Activated effector memory CD4-positive, alpha-beta T cell treated with anti-CD3 and anti-CD28 coated beads, Interleukin-2, amount 50 U/mL, for 16 hours (primary cell): Measurements from ENCODE around the gene NTHL1.

ENCODE experiments used
- DNase-seq: peaks from one replicate; pipeline ENCODE4 v3.0.0-alpha.2; 2020

The NTHL1 gene

DNA sequence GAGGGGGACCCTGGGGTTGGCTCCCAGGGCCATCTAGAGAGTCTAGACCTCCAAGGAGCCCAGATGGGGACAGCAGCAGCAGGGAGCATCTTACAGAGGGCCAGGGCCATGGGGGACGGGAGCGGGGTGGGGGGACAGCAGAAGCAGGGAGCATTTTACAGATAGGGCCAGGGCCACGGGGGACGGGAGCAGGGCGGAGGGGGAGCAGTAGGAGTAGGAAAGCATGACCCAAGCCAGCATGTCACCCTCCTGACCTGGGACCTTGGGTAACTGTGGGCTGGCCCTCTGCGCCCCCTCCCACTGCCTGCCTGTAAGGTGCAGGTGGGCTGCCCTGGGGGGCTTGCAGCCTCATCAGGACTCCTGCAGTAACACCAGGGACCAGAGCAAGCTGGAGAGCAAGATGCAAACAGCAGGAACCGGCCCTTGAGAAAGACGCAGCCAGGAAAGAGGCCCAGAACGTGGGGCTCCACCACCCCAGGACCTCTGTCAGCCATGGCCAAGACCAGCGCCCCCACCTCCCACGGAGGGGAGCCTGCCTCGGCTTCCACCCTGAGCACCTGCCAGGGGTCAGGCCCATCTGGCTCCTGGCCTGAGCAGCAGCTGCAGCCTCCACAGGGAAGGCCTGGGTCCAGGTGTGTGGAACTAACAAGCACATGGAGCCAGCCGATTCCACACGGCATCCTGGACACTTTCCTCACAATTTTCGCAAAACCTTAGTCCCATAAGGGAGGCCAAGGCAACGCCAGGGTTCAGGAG, 40.4 kb downstream of the NTHL1 start:
- DNase-seq: no peak

DNA sequence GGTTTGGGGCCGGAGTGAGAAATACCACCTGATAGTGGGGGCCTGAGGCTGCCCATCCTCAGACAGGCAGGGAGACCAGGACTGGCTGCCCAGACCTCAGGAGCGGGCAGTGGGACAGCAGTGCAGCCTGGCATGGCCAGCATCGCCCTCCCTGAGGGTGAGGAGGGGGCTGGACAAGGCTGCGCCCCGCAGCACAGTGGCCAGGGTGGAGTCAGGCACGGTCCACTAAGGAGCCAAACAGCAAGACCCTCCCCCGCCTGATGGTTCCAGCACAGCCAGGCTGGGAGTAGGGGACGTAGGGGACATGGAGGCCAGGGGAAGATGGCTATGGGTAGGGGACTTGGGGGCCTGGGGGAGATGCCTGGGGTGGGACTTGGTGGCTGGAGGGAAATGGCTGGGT, 41.3 kb downstream of the NTHL1 start:
- no peak for DNase-seq

DNA sequence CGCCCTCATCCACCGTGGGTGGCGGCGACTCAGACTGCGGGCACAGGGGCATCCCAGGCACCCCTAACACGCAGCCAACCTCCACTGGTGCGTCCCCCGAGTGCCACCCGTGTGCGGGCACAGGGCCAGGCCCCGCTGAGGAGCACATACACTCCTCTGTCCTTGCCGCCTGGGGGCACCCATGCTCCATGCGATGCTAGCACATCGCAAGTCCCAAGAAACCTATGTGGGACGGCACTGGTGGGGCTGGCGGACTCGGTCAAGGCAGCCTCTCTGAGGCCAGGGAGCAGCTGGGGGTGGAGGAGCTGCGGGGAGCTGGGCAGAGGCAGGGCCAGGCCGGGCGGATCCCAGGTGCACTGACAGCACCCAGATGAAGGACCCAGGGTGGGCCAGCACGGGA, 42.0 kb downstream of the NTHL1 start:
- no peak for DNase-seq

DNA sequence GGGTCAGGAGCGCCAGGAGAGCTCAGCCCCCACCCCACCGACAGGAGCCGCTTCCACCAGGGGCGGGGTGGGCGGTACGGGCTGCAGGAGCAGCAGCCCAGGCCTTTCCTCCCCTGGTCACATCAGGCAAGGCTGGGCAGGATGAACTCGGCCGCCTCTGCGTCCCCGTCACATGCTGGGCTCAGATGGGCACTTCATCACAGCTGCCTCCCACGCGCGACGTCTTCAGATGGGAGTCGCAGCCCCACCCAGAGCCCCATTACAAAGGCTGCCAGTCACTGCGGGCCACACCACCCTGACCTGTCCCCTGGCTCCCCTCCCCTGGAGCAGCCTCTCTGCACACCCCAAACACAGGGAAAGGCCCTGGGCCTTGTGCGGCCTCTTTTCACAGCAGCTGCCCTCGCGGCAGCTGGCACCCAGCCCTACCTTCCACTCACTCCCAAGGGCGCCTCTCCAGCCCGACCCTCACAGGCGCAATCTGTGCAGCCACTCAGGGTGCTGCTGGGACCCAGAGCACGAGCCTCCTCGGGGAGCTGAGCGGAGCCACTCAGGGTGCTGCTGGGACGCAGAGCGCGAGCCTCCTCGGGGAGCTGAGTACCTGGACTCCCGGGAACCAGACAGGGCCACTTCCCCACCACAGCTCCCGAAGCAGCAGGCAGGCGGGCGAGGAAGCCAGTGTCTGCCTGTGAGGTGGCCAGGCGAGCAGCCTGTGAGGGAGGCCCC, 42.7 kb downstream of the NTHL1 start:
- DNase-seq: no peak

DNA sequence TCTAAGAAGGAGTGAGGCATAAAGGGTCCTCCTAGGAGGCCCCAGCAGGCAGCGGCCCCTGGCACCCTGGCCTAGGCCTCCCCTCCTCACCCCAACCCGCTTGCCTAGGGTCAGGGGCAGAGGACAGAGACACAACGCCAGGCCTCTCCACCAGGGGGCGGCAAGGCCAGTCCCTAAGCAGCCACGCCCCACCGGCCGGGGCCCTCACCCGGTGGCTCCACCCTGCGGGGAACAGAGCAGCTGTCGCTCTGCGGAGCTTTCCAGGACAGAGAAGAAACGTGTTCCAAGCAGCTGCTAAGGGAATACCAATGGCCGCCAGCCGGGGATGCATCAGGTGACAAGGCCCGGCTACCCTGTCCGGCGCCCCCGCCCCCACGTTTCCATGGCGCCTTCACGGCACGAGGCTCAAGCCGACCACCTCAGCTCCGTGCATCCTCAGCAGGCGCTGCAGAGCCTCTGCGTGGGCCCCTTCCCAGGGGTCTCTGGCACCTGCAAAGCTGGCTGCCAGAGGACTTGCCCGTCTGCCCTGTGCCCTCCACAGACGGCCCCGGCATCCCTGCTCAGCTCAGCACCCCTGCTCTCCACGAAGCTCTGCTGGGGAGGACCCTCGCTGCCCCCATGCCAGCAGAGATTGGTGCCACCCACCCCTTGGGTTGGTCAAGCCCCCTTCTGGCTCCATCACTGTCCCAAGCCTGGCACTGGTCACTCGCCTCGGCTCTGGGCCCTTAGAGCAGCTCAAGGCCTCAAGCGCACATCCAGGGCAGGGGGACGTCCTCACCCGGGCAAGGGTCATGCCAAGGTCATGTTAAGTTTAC, 43.6 kb downstream of the NTHL1 start:
- peak; percentile 95 for DNase-seq

DNA sequence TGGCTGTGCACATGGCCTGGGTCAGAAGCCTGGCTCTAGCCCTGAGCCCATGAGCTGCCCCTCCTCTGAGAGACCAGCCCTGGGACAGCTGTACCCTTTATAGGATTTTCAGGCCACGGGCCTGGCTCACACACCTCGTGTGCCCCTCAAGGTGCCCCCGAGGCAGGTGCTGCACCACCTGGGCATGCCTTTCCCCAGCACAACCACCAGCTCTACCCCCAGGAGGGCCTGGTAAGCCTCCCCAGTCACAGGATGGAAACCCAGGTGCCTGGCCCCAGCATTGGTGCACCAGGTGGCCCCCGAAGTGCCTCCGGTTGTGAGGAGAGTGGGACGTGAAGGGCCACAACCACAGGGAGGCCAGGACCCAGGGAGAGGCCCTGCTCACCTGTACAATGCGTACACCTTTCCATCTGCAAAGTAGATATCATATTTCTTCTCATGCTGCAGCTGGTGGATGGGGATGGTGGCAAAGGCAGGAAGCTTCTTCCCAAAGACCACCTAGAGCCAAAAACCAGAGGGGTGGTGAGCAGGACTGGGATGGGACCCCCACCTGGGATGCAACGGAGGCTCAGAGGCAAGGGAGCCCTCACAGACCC, 44.3 kb downstream of the NTHL1 start:
- DNase-seq: no peak

DNA sequence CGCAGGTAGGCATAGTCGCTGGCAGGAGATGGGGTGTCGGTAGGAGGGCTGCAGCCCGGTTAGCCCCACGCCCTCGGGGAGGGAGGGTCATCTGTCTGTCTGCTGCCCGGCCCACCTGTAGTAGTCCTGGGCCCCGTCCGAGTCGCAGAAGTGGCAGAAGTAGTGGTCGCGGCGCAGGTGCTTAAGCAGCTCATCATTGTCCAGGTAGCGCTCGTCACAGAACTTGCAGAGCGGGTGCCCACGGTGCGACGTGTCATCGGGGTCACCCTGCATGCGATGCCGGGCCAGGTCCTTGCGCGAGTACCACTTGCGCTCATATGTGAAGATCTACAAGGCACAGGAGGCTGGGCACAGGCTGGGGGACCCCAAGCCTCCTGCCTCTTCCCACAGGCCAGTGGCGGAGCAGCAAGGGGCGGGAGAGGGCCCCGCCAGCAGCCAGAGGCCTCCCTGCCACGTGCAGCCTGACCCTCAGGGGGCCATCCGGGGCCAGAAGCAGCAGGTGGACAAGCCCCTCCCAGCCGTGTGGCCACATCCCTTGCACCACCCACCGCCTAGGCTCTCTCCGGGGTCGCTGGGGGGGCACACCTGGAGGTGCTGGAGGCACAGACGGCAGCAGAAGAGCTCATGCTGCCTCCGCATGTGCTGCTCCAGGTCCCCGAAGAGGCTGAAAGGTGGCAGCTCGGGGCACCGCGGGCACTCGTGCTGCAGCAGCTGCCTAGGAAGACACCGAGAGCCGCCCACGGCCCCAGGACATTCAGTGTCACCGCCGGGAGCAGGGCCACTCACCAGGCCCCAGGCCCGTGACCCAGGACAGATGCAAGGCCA, 45.0 kb downstream of the NTHL1 start:
- DNase-seq: no peak

DNA sequence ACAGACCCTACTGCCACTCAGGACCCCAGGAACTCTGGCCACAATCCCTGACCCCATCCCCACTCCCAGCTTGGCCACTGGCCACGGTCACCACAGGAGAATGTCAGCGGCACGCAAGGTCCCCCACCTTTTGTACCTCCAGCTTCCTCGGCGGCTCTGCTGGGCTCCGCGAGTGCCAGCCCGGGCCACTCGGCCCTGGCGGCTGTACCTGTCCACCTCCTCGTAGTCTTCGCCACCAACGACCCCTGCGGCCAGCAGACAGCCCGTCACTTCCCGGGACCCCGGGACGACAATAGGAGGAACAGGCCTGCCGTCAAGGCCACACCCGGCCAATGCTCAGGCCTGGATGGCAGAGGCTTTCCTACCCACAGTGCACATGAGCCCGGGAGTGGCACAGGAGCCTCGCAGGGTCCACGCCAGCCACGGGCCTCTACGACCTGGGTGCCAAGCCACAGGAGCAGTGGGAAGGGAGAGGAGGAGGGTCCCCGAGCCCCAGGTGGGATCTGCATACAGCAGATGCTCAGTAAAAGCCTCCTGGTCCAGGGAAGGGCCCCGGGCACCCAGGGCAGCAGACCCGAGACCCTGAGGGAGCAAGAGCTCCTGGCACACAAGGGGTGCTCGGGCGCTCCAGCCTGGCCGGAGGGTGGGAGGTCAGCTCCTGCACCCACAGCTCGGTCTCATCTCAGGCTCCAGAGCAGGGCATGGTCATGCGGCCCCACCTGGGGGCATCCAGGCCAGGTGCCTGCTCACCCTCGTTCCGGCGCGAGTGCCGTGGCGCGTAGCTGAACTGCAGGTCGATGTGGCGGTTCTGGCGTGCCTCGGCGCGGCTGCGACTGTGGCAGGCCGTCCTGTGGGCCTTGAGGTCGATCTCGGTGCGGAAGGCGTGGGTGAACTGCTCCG, 45.9 kb downstream of the NTHL1 start:
- DNase-seq: no peak

DNA sequence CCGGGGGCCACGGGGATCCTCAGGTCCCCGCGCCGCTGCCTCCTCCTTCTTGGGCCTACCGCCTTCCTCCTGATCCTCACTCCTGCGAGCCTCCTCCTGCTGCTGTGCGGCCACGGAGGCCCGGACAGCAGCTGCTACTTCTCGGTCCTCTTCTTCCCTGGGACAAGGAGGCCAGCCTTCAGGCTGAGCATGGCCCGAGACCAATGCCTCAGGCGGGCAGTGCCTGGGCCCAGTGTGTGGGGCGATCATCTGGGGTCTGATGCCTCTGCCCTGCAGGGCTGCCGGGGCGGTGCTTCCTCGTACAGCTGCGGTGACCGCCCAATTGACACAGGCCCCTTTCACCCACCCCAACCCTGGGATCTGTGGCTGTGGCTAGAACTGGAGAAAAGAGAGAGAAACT, 46.6 kb downstream of the NTHL1 start:
- DNase-seq: no peak

DNA sequence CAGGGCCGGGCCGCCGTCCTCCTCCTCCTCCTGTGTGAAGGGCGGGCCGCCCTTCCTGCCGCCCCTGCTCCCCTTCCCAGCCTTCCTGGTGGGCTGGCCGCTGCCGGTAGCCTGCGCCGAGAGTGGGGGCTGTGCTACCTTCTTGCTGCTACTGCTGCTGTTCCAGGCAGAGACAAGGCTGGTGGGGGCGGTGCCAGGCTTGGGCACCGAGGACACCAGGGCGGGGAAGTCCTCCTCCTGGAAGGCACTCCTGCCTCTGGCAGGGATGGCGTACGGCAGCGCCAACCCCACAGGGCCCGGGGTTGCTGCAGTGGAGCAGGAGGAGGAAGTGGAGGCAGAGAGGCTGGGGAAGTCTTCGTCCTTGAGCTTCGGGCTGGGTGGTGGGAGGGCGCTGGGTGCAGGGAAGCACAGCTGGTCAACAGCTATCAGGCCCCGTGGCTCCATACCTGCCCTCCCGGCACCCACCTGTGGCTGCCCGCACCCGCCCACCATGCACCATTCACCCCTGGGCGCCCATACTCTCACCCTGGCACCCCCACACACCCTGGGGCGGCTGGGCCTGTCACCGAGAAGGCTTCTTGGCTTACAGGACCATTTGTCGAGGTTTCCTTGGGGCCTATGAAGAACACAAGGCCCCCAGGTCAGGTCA, 47.6 kb downstream of the NTHL1 start:
- no peak for DNase-seq

DNA sequence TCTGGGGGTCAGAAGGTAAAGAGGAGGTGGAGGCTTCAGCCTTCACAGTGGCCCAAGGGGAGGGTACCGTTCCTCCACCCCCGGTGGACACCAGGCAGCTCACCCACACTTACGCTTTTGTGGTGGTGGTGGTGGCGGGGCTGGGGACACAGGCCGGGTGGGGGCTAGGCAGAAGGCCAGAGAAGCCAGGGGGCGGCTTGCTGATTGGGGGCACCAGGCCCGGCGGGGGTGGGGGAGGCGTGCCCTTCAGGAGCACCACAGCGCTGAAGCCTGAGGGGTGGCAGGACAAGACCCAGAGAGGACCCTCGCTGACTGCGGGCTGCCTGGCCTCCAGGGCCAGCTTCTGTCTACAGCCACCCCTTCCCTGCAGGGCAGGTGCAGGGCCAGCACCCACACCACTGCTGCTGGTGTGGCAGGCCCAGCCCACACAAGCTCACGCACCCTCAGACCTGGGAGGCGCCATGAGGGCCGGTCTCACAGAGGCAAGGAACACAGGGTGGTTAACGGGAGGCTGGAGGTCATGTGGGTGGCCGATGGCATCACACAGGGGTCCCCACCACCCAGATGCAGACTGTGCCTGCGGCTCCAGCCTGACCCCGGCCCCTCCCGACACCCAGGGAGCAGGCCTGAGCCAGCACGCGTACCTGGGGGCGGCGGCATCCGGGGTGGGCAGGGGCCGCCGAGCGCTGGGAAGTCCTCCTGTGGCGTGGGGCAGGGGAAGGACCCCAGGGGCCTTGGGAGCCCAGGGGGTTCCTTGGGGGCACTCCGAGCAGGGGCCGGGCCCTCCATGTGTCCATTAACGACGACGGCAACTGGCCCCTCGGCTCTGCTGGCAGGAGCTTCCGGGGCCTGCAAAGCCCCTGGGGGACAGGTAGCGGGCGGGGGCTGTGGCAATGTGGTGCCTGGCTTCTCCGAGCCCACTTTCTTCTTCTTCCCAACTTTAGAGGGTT, 48.5 kb downstream of the NTHL1 start:
- no peak for DNase-seq

DNA sequence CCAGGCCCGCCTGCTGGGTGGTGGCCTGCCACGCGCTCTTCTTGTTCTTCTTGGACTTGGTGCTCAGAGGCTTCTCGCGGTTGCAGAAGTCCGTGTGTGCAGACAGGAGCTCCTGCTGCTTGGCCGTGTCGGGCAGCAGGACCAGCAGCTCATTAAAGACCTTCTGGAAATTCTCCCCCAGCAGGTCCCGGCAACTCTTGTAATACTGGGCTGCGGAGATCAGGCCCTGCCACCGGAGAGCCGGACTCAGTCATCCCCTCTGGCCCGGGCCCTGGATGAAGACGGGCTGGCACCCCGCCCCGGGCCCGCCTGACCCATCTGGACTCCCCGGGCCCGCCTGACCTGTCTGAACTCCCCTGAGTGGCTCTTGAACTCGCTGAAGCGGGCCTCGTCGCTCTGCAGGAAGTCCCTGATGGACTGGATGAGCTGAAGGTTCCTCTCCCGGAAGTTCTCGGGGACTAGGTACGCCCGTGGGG, 49.2 kb downstream of the NTHL1 start:
- no peak for DNase-seq

DNA sequence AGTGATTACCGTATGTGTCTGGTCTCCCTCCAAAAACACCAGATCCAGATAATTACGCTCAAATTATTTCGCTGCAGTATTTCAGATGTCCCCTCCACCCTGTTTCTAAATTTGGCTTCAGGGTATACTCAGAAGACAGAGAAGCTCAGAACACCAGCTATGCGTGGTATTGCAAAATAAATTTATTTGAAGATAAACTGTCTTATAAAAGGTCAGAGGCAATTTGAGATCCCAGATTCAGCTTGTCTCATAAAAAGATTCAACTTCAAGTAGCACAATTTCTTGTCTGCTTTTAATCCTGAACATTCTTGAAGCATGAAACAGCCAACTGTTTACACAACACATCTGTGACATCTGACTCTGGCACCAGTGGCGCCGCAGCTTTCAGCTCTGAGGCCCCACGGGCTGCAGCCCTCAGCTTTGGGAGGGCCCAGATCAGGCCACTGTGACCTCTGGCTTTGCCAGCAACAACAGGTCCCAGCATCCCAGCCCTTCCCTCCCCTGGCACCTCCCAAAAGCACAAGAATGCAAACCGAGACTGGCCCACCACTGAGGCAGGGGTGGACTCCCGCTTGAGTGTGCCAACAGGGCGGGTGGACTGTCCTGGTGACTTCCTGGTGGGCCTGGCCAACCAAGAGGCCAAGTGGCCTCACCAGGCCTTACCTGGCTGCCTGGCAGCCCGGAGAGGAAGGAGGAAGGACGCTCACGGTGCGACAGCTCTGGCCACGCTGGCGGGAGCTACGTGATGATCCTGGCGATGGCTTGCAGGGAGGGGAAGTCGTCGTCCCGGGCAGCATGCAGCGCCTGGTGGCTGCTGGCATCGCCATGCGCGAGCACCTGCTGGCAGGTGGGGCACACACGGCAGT, 49.9 kb downstream of the NTHL1 start:
- no peak for DNase-seq

DNA sequence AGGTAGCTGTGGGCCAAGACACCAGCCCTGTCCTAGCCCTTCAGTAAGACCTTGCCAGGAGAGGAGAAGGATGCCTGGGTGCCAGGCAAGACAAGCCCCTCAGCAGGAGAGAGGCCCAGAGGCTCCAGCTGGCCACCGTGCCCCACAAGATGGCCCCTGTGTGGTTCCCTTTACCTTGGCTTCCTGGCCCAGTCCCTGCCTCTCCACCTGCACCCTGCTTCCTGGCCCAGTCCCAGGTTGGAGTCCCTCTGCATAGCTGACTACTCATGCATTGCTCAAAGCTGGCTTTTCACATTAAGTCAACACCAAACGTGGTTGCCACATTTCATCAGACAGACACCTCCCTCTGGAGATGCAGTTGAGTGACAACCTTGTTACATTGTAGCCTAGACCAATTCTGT, 53.9 kb downstream of the NTHL1 start:
- no peak for DNase-seq

DNA sequence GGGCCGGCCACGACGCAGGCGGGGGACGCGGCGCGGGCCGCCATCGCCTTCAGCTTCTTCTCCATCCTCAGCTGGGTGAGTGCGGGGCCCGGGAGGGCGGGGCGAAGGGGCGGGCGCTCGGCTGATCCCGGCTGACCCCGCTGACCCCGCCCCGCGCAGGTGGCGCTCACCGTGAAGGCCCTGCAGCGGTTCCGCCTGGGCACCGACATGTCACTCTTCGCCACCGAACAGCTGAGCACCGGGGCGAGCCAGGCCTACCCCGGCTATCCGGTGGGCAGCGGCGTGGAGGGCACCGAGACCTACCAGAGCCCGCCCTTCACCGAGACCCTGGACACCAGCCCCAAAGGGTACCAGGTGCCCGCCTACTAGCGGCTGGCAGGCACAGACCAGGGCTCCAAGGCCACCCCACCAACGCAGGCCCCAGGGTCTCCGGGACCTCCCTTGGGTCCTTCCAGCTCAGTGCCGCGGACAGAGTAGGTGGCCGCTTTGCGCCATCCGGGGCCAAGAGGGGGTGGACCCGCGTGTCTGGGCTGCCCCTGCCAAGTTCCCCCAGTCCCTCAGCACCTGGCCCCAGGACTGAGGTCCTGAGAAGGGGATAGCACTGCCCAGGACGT, 54.8 kb downstream of the NTHL1 start:
- DNase-seq: no peak

DNA sequence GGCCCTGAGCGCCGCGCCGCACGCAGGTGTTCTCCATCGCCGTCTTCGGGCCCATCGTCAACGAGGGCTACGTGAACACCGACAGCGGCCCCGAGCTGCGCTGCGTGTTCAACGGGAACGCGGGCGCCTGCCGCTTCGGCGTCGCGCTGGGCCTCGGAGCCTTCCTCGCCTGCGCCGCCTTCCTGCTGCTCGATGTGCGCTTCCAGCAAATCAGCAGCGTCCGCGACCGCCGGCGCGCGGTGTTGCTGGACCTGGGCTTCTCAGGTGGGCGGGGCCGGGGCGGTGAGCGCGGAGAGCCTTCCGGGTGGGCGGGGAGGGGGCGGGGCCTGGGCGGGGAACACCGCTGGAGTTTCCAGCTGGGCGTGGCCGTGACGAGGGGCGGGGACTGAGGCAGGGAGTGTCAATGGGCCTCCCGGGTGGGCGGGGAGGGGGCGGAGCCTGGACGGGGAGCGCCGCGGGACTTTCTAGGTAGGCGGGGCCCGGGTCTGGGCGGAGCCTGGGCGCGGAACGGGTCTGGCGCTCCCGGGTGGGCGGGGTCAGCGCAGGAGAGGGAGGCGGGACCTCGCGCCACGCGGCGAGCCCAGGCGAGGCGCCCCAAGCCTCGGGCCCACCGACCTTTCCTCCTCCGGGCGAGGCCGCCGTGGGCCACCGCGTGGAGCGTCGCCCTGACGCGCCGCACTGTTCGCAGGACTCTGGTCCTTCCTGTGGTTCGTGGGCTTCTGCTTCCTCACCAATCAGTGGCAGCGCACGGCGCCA, 55.5 kb downstream of the NTHL1 start:
- DNase-seq: peak; percentile 98

DNA sequence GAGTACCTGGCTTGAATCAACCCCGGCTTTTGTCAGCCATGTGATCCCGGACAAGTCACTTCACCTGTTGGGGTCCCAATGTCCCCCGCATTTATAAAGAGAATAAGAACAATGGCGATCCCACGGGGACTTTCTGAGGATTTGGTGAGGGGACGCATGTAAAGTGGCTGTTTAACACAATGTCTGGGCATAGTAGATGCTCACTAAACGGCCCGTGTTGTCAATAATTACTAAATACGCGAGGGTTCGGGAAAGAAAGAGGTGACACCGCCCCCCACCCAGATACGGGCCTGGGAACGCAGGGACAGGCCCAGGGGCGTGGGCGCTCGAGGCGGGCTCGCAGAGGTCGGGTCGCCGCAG, 56.1 kb downstream of the NTHL1 start:
- DNase-seq: no peak
